ENCODE results near the gene KDM4B. TPM values are rescaled to one million over a fixed set of nuclear protein-coding genes. Genes with fewer than 3 reads are reported as not detected.
"Not testable (repeated sequence)": the region's sequence is repeated elsewhere in the genome, so short reads cannot be mapped to it uniquely, and the experiment has no call there.

KDM4B gene
- total RNA-seq, 1 experiment from 2014 or later, result 16.4 TPM

- DNase-seq (ENCODE audit: low spot score), result peak; percentile 78
These were observed 202.8 kb downstream of the KDM4B start for GRCh38 chr19:5171711-5172110.

- peak; percentile 99 for DNase-seq (ENCODE audit: low spot score)
These were observed 204.1 kb downstream of the KDM4B start for GRCh38 chr19:5172859-5173630.

GRCh38 chr19:5173993-5174392, 205.1 kb downstream of the KDM4B start:
- DNase-seq (ENCODE audit: low spot score), result no peak

GRCh38 chr19:5177745-5178450, 209.0 kb downstream of the KDM4B start:
- no peak for DNase-seq (ENCODE audit: low spot score)

- no peak for DNase-seq (ENCODE audit: low spot score)
These were observed 209.9 kb downstream of the KDM4B start for GRCh38 chr19:5178841-5179240.

- DNase-seq (ENCODE audit: low spot score), result no peak
These were observed 210.3 kb downstream of the KDM4B start for GRCh38 chr19:5179256-5179655.

- DNase-seq (ENCODE audit: low spot score), result no peak
These were observed 212.4 kb downstream of the KDM4B start for GRCh38 chr19:5181329-5181728.

- DNase-seq (ENCODE audit: low spot score), result no peak
These were observed 213.8 kb downstream of the KDM4B start for GRCh38 chr19:5182751-5183150.

- no peak for DNase-seq (ENCODE audit: low spot score)
These were observed 214.7 kb downstream of the KDM4B start for GRCh38 chr19:5183616-5184015.

- no peak for DNase-seq (ENCODE audit: low spot score)
These were observed 216.0 kb downstream of the KDM4B start for GRCh38 chr19:5184930-5185329.

GRCh38 chr19:5186293-5187050, 217.6 kb downstream of the KDM4B start:
- DNase-seq (ENCODE audit: low spot score), result peak; percentile 30

GRCh38 chr19:5188548-5189317, 219.8 kb downstream of the KDM4B start:
- DNase-seq (ENCODE audit: low spot score), result no peak

- no peak for DNase-seq (ENCODE audit: low spot score)
These were observed 220.3 kb downstream of the KDM4B start for GRCh38 chr19:5189318-5189607.

- peak; percentile 86 for DNase-seq (ENCODE audit: low spot score)
These were observed 222.2 kb downstream of the KDM4B start for GRCh38 chr19:5191091-5191490.

GRCh38 chr19:5192568-5192967, 223.7 kb downstream of the KDM4B start:
- no peak for DNase-seq (ENCODE audit: low spot score)

- DNase-seq (ENCODE audit: low spot score), result no peak
These were observed 224.3 kb downstream of the KDM4B start for GRCh38 chr19:5193192-5193591.

- no peak for DNase-seq (ENCODE audit: low spot score)
These were observed 225.7 kb downstream of the KDM4B start for GRCh38 chr19:5194641-5195040.

GRCh38 chr19:5195587-5195986, 226.7 kb downstream of the KDM4B start:
- DNase-seq (ENCODE audit: low spot score), result not testable (repeated sequence)

- no peak for DNase-seq (ENCODE audit: low spot score)
These were observed 227.9 kb downstream of the KDM4B start for GRCh38 chr19:5196832-5197231.

GRCh38 chr19:5200844-5201243, 231.9 kb downstream of the KDM4B start:
- peak; percentile 26 for DNase-seq (ENCODE audit: low spot score)

- DNase-seq (ENCODE audit: low spot score), result no peak
These were observed 233.6 kb downstream of the KDM4B start for GRCh38 chr19:5202553-5202952.
